ENCODE data around the gene DHRS11.
A peak's percentile ranks its signal among the peaks of the same experiment; 100 is the strongest.
"Not testable (repeated sequence)": the region's sequence is repeated elsewhere in the genome, so short reads cannot be mapped to it uniquely, and the experiment has no call there.

The DHRS11 gene

DNA sequence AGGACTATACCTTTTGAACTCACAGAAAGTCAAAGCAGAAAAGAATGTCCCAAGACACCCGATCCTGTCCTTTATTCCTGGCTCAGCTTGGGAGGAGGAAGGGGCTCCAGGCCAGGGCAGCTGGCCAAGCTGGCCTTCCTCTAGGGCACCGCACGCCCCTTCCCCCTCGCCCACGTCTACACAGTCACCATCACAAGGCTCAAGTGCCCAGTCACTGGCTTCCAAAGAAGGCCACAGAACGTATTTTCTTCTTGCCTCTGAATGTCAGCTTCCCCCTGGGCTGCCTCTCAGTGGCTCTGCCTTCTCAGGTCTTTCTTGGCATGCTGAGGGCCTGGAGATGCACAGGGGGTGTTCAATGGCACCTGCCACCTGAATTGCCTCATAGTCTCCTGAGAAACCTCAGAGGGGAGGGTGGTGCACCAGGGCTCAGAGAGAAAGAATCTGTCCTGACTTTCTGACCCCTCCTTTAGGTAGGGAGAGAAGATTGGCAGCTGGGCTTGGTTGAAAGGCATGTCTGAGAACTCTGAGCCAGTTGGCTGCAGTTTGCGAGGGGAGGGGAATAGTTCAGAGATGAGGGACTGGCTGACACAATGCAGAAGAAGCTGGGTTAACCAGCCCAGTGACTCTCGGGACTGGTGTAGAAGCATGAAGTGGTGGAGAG, 2.1 kb downstream of the DHRS11 start:
- no peak for DNase-seq (ENCODE audit: low read depth)

DNA sequence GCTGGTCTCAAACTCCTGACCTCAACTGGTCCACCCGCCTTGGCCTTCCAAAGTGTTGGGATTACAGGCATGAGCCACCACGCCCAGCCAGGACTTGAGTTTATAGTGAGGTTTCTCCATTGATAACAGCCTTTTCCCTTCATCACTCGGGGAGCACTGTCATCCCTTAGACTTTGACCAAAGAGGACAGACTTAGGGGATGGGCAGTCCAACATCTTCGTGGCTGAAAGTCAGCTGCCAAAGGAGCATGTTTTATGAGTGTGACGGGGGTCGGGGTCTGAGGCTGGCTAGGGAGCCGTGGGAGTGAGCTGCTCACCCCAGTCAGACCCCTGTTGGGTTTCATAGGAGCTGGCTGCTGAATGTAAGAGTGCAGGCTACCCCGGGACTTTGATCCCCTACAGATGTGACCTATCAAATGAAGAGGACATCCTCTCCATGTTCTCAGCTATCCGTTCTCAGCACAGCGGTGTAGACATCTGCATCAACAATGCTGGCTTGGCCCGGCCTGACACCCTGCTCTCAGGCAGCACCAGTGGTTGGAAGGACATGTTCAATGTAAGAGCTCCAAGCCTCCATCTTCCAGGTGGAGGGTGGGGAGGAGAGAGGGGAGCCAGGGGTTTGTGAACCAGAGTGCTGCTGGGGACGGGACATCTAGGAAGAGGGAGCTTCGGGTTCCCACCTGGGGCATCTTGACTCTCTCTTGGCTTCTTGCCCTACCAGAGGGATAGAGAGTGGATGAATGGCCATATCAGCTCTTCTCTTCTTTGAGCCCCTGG, 3.1 kb downstream of the DHRS11 start:
- no peak for DNase-seq (ENCODE audit: low read depth)

DNA sequence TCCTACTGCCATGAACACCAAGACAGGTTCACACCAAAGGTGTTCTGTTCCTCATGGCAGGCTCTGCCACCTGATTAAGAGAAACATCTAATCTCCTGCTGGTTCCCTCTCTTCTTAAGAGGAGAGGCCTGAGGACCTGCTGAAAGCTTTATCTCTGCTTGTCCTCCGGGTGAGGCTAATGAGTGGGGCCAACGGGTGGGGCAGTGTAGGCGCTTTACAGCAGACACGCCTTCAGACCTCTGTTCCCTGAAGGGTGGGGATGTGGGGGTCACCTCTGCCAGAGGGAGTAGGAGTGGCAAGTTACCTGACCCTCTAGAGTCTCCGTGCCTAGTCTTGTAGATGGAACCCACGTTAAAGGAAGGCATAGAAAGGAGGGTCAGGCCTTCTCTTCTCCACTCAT, 5.5 kb downstream of the DHRS11 start:
- DNase-seq (ENCODE audit: low read depth): no peak

DNA sequence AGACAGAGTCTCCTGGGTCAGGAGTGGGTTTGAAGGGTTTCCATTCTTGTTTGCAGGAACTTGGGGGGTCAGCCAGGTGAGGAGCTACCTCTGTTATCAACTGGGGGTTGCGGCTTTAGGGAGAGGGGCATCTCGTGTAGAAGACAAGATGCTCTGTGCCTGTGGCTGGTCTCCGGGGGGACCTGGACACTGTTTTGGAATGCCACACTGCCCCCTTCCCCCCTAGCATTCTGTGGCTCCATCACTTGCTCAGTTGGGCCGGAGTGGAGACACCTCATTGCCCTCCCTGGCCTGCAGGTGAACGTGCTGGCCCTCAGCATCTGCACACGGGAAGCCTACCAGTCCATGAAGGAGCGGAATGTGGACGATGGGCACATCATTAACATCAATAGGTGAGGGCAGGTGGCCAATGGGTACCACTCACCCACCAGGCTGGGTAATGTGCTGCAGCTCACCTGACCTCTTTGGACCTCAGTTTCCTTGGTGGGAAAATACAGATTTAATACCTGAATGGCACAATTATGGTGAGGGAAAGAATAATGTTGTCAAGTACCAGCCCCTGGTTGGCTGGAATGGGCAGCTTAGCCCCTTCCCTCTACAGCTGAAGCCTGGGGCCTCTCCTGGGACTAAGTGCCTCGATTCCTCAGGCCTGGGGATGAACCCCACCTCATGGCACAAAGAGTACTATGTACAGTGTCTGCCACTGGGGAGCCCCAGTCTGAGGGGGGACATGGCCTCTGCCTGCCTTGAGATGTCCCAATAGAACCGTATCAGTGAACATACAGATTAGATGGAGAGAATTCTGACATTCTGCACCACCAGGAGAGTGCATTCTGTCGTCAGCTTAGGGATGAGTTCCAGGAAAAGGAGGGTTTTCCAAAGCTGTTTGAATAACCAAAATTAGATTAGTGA, 6.4 kb downstream of the DHRS11 start:
- no peak for DNase-seq (ENCODE audit: low read depth)

DNA sequence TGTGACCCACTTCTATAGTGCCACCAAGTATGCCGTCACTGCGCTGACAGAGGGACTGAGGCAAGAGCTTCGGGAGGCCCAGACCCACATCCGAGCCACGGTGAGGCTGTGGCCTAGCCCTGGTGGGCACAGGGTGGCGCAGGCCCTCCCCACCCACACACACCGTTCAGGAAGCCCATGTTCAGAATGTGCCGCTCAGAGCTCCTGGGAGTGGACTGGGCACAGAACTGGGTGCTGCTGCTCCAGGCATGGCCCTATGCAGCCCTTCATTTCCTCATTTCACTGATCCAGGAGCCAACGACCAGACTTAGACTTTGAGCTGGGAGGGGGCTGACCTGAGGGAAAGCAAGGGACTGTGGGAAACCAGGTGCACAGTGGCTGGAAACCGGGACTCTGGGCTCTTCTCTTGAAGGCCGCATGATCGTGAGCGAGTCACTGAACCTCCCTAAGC, 7.3 kb downstream of the DHRS11 start:
- DNase-seq (ENCODE audit: low read depth): no peak

DNA sequence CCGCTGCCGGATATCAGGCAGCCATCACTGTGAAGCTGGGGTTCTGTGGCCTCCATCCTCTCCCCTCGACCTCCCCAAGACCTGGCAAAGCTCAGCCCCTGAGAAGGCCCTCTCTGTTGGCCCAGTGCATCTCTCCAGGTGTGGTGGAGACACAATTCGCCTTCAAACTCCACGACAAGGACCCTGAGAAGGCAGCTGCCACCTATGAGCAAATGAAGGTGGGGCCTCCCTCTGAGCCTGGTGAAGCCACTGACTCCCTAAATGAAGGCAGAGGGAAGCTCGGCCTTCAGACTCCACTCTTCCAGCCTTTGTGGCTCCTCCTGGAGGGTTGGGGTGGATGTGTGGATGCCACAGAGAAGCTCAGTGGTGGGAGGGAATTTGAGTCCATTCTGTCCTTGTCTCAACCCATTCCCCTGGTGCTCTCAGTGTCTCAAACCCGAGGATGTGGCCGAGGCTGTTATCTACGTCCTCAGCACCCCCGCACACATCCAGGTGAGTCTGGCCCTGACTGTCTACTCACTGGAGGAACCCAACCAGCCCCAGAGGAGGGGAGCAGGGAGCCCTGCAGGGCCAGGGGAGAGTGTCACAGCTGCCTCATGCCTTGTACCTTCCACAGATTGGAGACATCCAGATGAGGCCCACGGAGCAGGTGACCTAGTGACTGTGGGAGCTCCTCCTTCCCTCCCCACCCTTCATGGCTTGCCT, 8.0 kb downstream of the DHRS11 start:
- DNase-seq (ENCODE audit: low read depth): no peak

DNA sequence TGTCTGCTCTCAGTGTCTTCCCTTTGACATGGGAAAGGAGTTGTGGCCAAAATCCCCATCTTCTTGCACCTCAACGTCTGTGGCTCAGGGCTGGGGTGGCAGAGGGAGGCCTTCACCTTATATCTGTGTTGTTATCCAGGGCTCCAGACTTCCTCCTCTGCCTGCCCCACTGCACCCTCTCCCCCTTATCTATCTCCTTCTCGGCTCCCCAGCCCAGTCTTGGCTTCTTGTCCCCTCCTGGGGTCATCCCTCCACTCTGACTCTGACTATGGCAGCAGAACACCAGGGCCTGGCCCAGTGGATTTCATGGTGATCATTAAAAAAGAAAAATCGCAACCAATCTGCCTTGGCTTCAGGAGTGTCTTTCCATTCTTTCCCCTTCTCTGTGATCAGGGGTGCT, 8.8 kb downstream of the DHRS11 start:
- DNase-seq (ENCODE audit: low read depth): no peak

DNA sequence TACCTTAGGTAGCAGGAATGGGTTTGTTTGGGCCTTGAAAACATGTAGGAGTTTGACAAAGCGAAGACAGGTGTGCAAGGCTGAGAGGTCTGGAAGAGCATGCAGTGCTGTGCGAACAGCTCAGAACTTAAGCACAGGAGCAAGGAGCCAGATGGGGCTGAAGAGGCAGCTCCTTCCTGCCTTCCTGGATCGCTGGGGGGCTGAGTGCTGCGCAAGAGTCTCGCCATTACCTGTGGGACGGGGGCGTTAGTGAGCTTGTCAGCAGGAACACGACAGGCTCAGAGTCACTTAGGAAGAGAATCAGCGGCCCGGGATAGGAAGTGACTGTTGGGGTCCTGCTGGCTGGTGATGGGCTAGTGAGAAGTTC, 9.2 kb downstream of the DHRS11 start:
- no peak for DNase-seq (ENCODE audit: low read depth)

DNA sequence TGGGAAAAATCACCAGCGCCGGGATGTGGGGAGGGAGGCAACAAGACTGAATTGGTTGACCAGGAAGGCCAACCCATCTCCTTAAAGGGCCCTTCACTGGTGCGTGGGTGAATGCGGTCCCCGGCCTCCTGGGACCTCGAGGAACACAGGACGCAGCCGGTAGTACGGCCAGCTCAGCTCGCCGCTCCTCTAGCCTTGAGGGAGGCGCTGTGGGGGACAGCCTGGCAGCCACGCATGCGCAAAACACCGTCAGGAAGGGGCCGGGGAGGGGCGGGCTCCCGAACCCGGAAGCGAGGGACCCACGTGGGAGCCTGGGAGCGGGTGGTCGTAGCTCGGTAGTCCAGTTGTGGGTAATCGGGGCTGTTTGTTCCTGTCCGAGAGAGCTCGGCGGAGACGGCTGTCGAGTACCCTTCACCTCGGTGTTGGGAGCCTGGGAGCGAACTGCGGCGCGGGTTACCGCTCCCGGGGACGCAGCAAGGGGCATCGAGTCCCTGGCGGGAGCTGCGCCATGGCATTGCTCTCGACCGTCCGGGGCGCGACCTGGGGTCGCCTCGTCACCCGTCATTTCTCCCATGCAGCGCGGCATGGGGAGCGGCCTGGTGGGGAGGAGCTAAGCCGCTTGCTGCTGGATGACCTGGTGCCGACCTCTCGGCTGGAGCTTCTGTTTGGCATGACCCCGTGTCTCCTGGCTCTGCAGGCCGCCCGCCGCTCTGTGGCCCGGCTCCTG, 9.8 kb downstream of the DHRS11 start, which contains the start of gene MRM1:
Gene MRM1, plus strand, starts transcription at position 281 of the 727 bp plus-strand sequence. Its CDS starts 228 bp downstream, at position 509.
- DNase-seq (ENCODE audit: low read depth): peak; percentile 72

DNA sequence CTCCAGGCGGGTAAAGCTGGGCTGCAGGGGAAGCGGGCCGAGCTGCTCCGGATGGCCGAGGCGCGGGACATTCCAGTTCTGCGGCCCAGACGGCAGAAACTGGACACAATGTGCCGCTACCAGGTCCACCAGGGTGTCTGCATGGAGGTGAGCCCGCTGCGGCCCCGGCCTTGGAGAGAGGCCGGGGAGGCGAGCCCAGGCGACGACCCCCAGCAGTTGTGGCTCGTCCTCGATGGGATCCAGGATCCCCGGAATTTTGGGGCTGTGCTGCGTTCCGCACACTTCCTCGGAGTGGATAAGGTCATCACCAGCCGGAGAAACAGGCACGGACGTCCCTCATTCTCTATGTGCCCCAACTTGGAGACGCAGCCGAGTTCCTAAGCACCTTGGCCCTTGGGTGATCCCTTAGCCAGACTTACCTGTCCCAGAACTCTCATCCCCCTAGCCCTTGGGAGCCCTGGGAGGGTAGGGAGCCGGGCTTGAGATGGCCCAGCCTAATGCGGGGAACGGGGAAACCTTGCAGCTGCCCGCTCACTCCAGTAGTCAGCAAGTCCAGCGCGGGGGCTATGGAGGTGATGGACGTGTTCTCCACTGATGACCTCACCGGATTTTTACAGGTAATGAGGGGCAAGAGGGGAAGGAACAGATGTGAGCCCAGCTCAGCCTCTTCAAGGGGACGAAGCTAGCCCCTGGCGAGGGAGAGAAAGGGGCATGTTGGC, 10.5 kb downstream of the DHRS11 start:
- DNase-seq (ENCODE audit: low read depth): no peak

DNA sequence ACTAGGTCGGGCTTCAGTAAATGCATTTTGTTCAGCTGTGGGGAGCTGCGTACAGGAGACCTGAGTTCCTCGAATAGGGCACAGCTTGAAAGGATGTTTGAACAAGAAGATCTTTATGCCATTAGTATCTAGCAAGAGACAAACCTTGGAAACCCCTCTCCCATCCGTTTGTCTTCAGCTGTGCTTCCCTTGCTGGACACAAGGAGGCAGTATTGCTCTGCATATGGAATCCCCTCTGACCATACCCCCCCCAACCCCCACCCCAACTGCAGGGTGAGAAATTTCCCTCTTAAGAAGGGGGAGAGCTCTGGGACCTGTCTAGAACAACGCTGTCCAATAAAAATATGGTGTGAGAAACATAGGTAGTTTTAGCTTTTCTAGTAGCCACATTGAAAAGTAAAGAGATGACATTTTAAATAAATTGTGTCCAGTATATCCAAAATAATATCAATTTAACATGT, 11.3 kb downstream of the DHRS11 start:
- DNase-seq (ENCODE audit: low read depth): no peak

DNA sequence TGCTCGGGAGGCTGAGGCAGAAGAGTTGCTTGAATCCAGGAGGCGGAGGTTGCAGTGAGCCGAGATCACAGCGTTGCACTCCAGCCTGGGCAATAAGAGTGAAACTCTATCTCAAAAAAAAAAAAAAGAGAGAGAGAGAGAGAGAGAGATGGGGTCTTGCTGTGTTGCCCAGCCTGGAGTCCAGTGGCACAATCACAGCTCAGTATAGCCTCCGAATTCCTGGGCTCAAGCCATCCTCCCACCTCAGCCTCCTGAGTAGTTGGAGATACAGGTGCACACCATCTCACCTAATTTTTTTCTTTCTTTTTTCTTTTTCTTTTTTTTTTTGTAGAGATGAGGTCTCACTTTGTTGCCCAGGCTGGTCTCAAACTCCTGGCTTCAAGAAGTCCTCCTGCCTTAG, 13.3 kb downstream of the DHRS11 start:
- DNase-seq (ENCODE audit: low read depth): not testable (repeated sequence)

DNA sequence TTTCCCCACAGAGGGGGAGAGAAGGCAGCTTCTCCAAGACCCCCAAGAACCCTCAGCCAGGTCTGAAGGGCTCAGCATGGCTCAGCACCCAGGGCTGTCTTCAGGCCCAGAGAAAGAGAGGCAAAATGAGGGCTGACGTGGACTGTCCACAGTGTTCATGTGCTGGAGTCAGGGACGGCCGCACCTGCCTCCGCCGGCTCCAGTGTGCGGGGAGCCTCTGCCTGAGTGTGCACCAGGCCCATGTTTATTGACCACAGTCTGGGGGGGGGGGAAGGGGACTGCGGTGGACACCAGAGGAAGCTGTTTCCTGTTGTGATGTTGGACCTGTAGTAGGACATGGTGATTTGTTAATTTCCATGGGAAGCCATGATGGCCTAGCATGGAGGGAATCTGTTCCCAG, 16.6 kb downstream of the DHRS11 start:
- DNase-seq (ENCODE audit: low read depth): no peak

DNA sequence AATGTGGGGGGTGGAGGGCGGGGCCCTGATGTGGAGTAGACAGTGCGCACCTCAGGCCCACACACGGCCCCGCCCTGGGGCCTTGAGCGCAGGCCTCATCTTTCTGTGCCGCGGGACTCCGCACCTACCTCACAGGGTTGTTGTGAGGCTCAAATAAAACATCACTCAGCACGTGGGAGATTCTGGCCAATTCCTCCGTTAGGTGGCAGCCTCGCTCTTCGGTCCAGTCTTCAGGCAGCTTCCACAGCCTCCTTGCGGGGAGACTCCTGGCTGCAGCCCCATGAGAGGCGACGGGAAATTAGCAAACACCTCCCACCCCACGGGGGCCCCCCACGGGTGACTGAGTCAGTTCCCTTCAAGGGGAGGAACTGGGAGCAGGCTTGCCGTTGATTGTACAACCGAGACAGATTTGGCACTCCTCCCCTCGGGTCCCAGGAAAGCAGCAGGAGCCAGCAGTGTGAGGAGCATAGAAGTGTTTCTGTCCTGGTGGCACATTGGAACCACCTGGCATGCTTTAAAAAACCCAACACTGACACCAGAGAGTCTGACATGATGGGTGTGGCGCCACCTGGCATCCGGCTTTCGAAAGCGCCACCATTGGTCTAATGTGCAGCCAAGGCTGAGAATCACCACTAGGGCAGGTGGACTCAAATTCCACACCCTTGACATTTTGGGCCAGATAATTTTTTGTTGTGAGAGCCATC, 17.3 kb downstream of the DHRS11 start:
- DNase-seq (ENCODE audit: low read depth): no peak

DNA sequence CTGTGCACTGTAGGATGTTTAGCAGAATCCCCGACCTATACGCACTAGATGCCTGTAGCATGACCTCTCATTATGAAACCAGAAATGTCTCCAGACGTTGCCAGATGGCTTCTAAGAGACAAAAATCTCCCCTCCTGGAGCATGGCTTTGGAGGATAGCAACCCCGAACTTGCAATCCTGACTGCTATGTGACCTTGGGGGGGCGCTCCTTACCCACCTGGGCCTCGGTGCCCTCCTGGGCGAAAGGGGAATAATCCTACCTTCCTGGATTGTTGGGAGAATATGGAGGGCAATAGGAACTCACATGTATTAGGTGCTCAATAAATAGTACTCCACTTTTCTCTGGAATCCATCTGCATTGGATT, 17.8 kb downstream of the DHRS11 start:
- DNase-seq (ENCODE audit: low read depth): no peak

DNA sequence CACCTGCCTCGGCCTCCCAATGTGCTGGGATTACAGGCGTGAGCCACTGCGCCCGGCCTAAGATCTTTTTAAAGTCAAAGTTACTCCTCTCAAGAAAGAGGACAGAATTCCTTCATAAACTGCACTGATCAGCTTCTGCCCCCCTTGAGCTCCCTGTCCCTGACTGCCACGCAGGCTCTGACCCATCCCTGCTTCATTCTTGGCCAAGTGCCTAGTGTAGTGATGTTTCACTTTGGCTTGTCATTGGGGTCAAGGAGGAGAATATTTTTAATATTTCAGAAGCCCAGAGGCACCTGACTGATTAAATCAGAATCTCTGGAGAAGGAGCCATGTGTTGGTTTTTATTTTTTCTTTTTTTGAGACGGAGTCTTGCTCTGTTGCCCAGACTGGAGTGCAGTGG, 18.8 kb downstream of the DHRS11 start:
- DNase-seq (ENCODE audit: low read depth): no peak

DNA sequence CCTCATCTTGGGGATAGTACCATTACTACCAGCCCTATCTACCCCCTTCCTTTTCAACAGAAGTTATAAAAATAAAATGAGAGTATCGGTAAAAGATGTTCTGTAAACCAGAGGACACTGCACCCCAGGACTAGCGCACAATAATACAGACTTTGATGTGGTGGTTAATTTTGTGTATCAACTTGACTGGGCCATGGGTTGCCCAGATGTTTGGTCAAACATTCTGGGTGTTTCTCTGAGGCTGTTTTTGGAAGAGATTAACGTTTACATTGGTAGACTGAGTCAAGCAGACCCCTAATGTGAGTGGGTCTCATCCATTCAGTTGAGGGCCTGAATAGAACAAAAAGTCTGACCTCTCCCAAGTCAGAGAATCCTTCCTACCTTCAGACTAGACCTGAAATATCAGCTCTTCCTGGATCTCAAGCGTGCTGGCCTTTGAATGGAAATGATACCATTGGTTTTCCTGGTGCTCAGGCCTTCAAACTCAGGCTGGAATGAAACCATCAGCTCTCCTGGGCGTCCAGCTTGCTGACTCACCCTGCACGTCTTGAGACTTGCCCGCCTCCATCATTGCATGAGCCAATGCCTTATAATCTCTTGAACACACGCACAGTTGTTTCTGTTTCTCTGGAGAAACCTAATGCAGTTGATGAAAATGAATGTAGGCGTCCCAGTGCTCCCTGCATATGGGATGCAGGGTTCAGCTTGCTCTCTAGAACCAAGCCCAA, 19.8 kb downstream of the DHRS11 start:
- DNase-seq (ENCODE audit: low read depth): no peak

DNA sequence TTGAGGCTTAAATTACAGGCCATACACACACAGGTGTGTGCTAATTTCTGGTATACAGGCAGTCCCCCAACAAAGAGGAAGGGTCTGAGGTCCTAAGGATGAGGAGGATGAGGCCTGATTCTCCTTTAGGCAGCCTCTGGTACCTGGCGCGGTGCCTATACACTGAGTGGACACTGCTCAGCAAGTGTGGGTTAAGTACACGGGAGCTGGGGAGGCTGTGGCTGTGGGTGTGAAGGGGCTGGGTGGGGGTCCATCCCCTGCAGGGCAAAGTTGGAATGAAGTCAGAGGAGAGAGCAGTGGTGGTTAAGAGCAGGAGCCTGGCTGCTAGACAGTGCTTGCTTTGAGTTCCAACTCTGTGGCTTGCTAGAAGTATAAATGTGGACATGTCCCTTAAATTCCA, 20.6 kb downstream of the DHRS11 start:
- no peak for DNase-seq (ENCODE audit: low read depth)

DNA sequence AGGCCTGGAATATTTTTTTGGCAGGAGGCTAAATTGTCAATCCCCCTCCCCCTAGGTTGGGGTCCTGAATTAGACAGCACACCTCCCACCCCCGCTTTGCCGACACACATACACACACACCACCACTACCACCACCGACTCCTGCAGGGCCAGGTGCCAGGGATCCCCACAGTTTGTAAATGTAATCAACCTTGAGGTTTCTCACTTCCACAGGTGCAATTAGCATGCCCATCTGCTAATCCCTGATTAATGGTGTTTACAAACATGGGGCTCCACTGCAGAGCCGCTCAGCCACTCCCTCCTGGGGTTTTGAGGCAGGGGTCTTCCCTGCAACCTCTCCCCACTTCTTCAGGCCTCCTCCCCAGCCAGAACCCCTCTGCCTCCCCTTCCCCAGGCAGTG, 21.5 kb downstream of the DHRS11 start:
- no peak for DNase-seq (ENCODE audit: low read depth)

Measured in HS-27A (cell line).